Stomach (tissue), 4 donors: ENCODE measurements around the gene SOD3.

Source experiments
- CTCF ChIP-seq, 7 experiments: fragments of 450-650 bp in 4 of 7; fragments of 200-600 bp in 3 of 7; sonication (generic) in 3 of 7; IDR thresholded peaks; one replicate each; pipeline ENCODE4 v1.5.1; 2016 to 2019; ENCODE audit warnings: antibody characterized with exemption in 7 of 7, control low read depth in 2 of 7, mild to moderate bottlenecking in 1 of 7
- EP300 ChIP-seq: sonication (generic); formaldehyde crosslinking; IDR thresholded peaks from one replicate; pipeline ENCODE4 v1.6.1; 2017; ENCODE audit warnings: antibody characterized with exemption
- POLR2A ChIP-seq, 4 donors: fragments of 450-650 bp; IDR thresholded peaks; one replicate each; pipeline ENCODE4 v1.6.1; 2016; ENCODE audit warnings: antibody characterized with exemption in 4 of 4, control low read depth in 2 of 4, mild to moderate bottlenecking in 1 of 4, moderate library complexity in 1 of 4
- POLR2AphosphoS5 ChIP-seq, 3 donors: sonication (generic); formaldehyde crosslinking; IDR thresholded peaks; one replicate each; pipeline ENCODE4 v1.6.1; 2016; ENCODE audit warnings: antibody characterized with exemption in 3 of 3

GRCh38 chr4:24843096-24843495 lies 47.7 kb downstream of the SOD3 start:
- TF ChIP-seq CTCF (IDR thresholded peaks at IDR 0.05): no peak
- no peak for TF ChIP-seq POLR2A (IDR thresholded peaks at IDR 0.05)
- no peak for TF ChIP-seq POLR2AphosphoS5 (IDR thresholded peaks at IDR 0.05)
- TF ChIP-seq EP300: no peak
